Mesenchymal stem cell (in vitro differentiated cells and primary cell): ENCODE measurements around the gene BANF1.

ENCODE experiments used
- DNase-seq: peaks from one replicate; pipeline ENCODE4 v3.0.0-alpha.2; 2013
- H2AFZ ChIP-seq: one replicate; pipeline ENCODE4 v1.6.1; 2013; ENCODE audit warnings: low read depth, mild to moderate bottlenecking, control low read depth, inconsistent platforms, low read length, moderate library complexity
- H2AK5ac ChIP-seq: 2 replicates; pipeline ENCODE4 v1.6.1; 2013; ENCODE audit warnings: low read length, moderate library complexity, mild to moderate bottlenecking, inconsistent platforms; ENCODE audit not compliant: severe bottlenecking
- H2BK120ac ChIP-seq: one replicate; pipeline ENCODE4 v1.6.1; 2013; ENCODE audit warnings: low read depth, mild to moderate bottlenecking, inconsistent platforms, low read length, moderate library complexity
- H2BK12ac ChIP-seq, 2 experiments: one replicate each; pipeline ENCODE4 v1.6.1; 2013; ENCODE audit warnings: inconsistent platforms in 2 of 2, low read length in 2 of 2, mild to moderate bottlenecking in 2 of 2, moderate library complexity in 2 of 2, control low read depth in 1 of 2
- H2BK15ac ChIP-seq: one replicate; pipeline ENCODE4 v1.6.1; 2013; ENCODE audit warnings: mild to moderate bottlenecking, low read depth, inconsistent platforms; ENCODE audit not compliant: poor library complexity, severe bottlenecking
- H2BK5ac ChIP-seq: 2 replicates; pipeline ENCODE4 v1.6.1; 2013; ENCODE audit warnings: low read depth, mild to moderate bottlenecking, low read length, control low read depth, inconsistent platforms; ENCODE audit not compliant: poor library complexity, severe bottlenecking
- H3K14ac ChIP-seq, 2 experiments: one replicate each; pipeline ENCODE4 v1.6.1; 2013; ENCODE audit warnings: inconsistent platforms in 2 of 2, low read length in 2 of 2, control low read depth in 1 of 2, mild to moderate bottlenecking in 1 of 2, moderate library complexity in 1 of 2
- H3K18ac ChIP-seq, 2 experiments: one replicate each; pipeline ENCODE4 v1.6.1; 2013; ENCODE audit warnings: inconsistent platforms in 2 of 2, low read length in 2 of 2, control low read depth in 1 of 2, low read depth in 1 of 2, mild to moderate bottlenecking in 1 of 2
- H3K23ac ChIP-seq, 2 experiments: one replicate each; pipeline ENCODE4 v1.6.1; 2013; ENCODE audit warnings: inconsistent platforms in 2 of 2, low read length in 2 of 2, mild to moderate bottlenecking in 2 of 2, moderate library complexity in 2 of 2, control low read depth in 1 of 2
- H3K27ac ChIP-seq: 2 replicates; pipeline ENCODE4 v1.5.1; 2013; ENCODE audit warnings: mild to moderate bottlenecking, moderate library complexity, low read length, control low read depth, inconsistent platforms; ENCODE audit not compliant: poor library complexity, severe bottlenecking
- H3K27me3 ChIP-seq, 2 experiments: 2 replicates each; pipeline versions ENCODE4 v1.6.1 to v1.7.0; 2013; ENCODE audit warnings: low read length in 2 of 2, mild to moderate bottlenecking in 2 of 2, moderate library complexity in 2 of 2, control low read depth in 1 of 2, inconsistent platforms in 1 of 2; ENCODE audit not compliant: control insufficient read depth in 1 of 2, insufficient read depth in 1 of 2
- H3K36me3 ChIP-seq, 2 experiments: 2 replicates each; pipeline versions ENCODE4 v1.6.1 to v1.7.0; 2013; ENCODE audit warnings: low read length in 2 of 2, control low read depth in 1 of 2, inconsistent platforms in 1 of 2, low read depth in 1 of 2, mild to moderate bottlenecking in 1 of 2; ENCODE audit not compliant: insufficient read depth in 2 of 2, control insufficient read depth in 1 of 2
- H3K4ac ChIP-seq, 2 experiments: one replicate each; pipeline ENCODE4 v1.6.1; 2013; ENCODE audit warnings: inconsistent platforms in 2 of 2, low read length in 2 of 2, mild to moderate bottlenecking in 2 of 2, moderate library complexity in 2 of 2, control low read depth in 1 of 2, low read depth in 1 of 2
- H3K4me1 ChIP-seq: 2 replicates; pipeline ENCODE4 v1.6.1; 2013; ENCODE audit warnings: low read depth, low read length, control low read depth; ENCODE audit not compliant: control insufficient read depth, insufficient read depth
- H3K4me2 ChIP-seq: 2 replicates; pipeline ENCODE4 v1.6.1; 2013; ENCODE audit warnings: low read length, mild to moderate bottlenecking, inconsistent platforms; ENCODE audit not compliant: poor library complexity, severe bottlenecking
- H3K4me3 ChIP-seq, 2 experiments: 2 replicates each; pipeline versions ENCODE4 v1.5.1 to v1.7.0; 2013; ENCODE audit warnings: low read length in 2 of 2, mild to moderate bottlenecking in 2 of 2, control low read depth in 1 of 2, low read depth in 1 of 2; ENCODE audit not compliant: insufficient read depth in 1 of 2
- H3K79me1 ChIP-seq: replicated peaks from 2 replicates; pipeline ENCODE4 v1.6.1; 2013; ENCODE audit warnings: mild to moderate bottlenecking, control low read depth, low read length, inconsistent platforms; ENCODE audit not compliant: poor library complexity, severe bottlenecking
- H3K9ac ChIP-seq: 2 replicates; pipeline ENCODE4 v1.7.0; 2013; ENCODE audit warnings: mild to moderate bottlenecking, low read length, moderate library complexity
- H3K9me3 ChIP-seq: 2 replicates; pipeline ENCODE4 v1.7.0; 2013; ENCODE audit warnings: mild to moderate bottlenecking, low read length; ENCODE audit not compliant: control insufficient read depth
- H4K8ac ChIP-seq: one replicate; pipeline ENCODE4 v1.6.1; 2013; ENCODE audit warnings: inconsistent platforms, mild to moderate bottlenecking, low read length, moderate library complexity
- H4K91ac ChIP-seq: one replicate; pipeline ENCODE4 v1.6.1; 2013; ENCODE audit warnings: mild to moderate bottlenecking, low read length, inconsistent platforms
- WGBS: methylation state at CpG from one replicate; pipeline ENCODE4 v1.1.7; 2013; ENCODE audit warnings: mixed read lengths; 5-methylcytosine and 5-hydroxymethylcytosine counted together

Gene BANF1

DNA sequence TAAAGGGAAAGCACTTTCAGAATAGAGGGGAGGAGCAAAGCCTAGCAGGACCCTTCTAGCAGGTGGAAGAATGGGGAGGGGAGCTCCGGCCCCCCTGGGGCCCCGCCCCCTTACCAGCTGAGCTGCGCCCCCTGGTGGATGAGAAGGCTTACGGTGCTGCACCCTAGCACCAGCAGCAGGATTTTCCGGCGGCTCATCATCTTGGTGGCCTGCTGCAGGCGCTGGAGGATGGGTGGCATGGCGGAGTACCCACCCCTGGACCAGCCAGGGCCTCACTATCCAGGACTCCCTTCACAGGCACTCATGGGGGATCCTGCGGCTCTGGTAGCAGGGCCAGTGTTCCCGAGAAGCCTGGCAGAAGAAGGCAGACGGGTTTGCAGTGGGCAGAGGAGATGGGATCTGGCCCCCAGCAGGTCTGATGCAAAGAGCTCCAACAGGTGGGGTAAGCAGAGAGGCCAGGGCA, 42.9 kb downstream of the BANF1 start:
- H3K9me3 ChIP-seq = no peaks in the 10 kb centered on the region
- H4K8ac ChIP-seq = no peak overlapping the region
- H3K36me3 ChIP-seq = peaks cover 0 to 20% of the 10 kb centered on the region in 2 experiments
- H4K91ac ChIP-seq = no peak overlapping the region
- H3K4ac ChIP-seq = no peak overlapping the region
- no peak overlapping the region for H3K27ac ChIP-seq
- H2BK120ac ChIP-seq = no peak overlapping the region
- H2AK5ac ChIP-seq = no peak overlapping the region
- H2BK12ac ChIP-seq = no peak overlapping the region
- 21% methylated on average over 11 of the region's 11 CpGs for WGBS
- H3K14ac ChIP-seq = no peak overlapping the region
- peaks cover 1% of the 10 kb centered on the region for H3K79me1 ChIP-seq
- H3K27me3 ChIP-seq = peaks cover 9 to 60% of the 10 kb centered on the region in 2 experiments
- no peak overlapping the region for H2BK5ac ChIP-seq
- H3K9ac ChIP-seq = no peak overlapping the region
- peak overlapping the region; percentile 51 for H2AFZ ChIP-seq
- no peak overlapping the region for H3K4me2 ChIP-seq
- no peak overlapping the region for H3K18ac ChIP-seq
- no peak overlapping the region for H3K4me3 ChIP-seq
- H3K4me1 ChIP-seq = peaks cover 29% of the 10 kb centered on the region
- peak overlapping the region in 1 of 2 experiments; percentile 41 for H3K23ac ChIP-seq
- H2BK15ac ChIP-seq = no peak overlapping the region
- peak; percentile 80 for DNase-seq

DNA sequence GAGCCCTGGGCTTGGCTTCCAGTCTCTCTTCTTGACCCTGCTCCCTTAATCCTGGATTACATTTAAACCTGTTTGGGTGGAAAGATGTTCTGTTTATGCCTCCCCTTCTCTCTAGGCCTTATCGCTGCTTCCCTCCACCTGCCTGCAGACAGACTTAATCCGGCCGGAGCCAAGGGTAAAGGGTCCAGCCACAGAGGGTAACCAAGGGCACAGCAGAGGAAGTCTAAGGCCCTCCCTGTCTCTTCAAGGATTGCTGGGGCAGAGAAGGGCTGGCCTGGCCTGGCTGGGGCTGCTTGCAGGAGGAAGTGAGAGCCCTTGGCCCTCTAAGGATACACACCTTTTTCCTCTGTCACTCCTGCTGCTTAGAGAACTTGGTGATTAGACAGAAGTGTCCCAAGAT, 44.6 kb downstream of the BANF1 start:
- no peaks in the 10 kb centered on the region for H3K9me3 ChIP-seq
- H3K14ac ChIP-seq = no peak overlapping the region
- H3K4me1 ChIP-seq = peaks cover 39% of the 10 kb centered on the region
- H3K36me3 ChIP-seq = peaks cover 0 to 20% of the 10 kb centered on the region in 2 experiments
- no peak overlapping the region for H4K8ac ChIP-seq
- no peak for DNase-seq
- H2BK15ac ChIP-seq = no peak overlapping the region
- H3K4me2 ChIP-seq = no peak overlapping the region
- WGBS = 94% methylated on average over 3 of the region's 3 CpGs
- H3K4me3 ChIP-seq = no peak overlapping the region
- no peak overlapping the region for H3K23ac ChIP-seq
- H3K4ac ChIP-seq = no peak overlapping the region
- no peak overlapping the region for H2BK12ac ChIP-seq
- no peak overlapping the region for H2BK120ac ChIP-seq
- H3K79me1 ChIP-seq = peaks cover 1% of the 10 kb centered on the region
- H2BK5ac ChIP-seq = no peak overlapping the region
- no peak overlapping the region for H2AK5ac ChIP-seq
- H4K91ac ChIP-seq = no peak overlapping the region
- peaks cover 9 to 47% of the 10 kb centered on the region in 2 experiments for H3K27me3 ChIP-seq
- H3K18ac ChIP-seq = no peak overlapping the region
- no peak overlapping the region for H3K9ac ChIP-seq
- no peak overlapping the region for H3K27ac ChIP-seq
- H2AFZ ChIP-seq = no peak overlapping the region

DNA sequence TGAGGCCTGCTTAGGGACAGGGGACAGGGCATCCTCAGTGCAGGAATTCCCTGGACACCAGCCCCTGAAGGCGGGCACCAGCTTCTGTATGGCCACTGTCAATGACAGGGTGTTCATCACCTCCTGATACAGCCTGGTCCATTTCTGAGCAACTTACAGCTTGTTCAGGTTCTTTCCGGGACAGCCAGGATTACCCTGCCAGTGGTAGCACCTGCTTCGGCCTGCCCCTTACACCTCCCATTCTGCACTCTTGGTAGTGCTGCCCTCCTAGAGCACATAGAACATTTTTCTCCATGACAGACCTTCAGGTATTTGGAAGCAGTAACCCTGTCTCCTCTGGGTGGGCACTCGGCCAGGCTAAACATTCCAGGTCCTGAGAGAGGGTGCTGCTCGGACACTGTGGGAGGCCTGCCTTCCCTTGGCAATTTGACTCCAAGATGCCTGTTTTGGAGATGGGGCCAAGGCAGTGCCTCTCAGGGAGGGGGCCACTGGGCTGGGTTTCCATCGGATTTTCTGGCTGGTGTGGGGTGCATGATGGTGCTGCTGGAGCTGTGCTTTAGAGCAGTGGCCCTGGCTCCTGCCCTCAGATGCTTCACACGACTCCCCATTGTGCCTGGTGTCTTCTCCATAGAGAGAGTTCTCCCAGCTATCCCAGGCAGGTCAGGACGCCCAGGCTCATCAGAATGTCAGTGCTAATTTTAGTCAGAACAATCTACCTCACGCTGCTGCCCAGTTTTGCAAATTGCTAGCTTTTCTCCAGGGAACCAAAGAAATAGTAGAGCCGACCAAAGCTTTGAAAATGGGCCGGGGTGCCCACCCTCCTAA, 45.5 kb downstream of the BANF1 start:
- Histone ChIP-seq H3K9me3 (no peaks in the 10 kb centered on the region), H3K4me1 (peaks cover 39% of the 10 kb centered on the region), H4K8ac (no peak overlapping the region), H2BK5ac (no peak overlapping the region), H3K27ac (peak overlapping the region; percentile 40), H3K79me1 (peaks cover 1% of the 10 kb centered on the region), H2BK15ac (no peak overlapping the region), H3K9ac (no peak overlapping the region), H3K14ac (no peak overlapping the region), H2AK5ac (peak overlapping the region; percentile 46), H2BK120ac (no peak overlapping the region), H3K4me3 (no peak overlapping the region), H3K18ac (no peak overlapping the region), H4K91ac (no peak overlapping the region), H3K4ac (peak overlapping the region in 1 of 2 experiments; percentile 13), H3K23ac (no peak overlapping the region), H2BK12ac (no peak overlapping the region), H2AFZ (no peak overlapping the region), H3K36me3 (peaks cover 0 to 12% of the 10 kb centered on the region in 2 experiments), H3K27me3 (peaks cover 9 to 47% of the 10 kb centered on the region in 2 experiments), H3K4me2 (peak overlapping the region; percentile 23)
- WGBS = 90% methylated on average over 11 of the region's 11 CpGs
- DNase-seq = no peak

DNA sequence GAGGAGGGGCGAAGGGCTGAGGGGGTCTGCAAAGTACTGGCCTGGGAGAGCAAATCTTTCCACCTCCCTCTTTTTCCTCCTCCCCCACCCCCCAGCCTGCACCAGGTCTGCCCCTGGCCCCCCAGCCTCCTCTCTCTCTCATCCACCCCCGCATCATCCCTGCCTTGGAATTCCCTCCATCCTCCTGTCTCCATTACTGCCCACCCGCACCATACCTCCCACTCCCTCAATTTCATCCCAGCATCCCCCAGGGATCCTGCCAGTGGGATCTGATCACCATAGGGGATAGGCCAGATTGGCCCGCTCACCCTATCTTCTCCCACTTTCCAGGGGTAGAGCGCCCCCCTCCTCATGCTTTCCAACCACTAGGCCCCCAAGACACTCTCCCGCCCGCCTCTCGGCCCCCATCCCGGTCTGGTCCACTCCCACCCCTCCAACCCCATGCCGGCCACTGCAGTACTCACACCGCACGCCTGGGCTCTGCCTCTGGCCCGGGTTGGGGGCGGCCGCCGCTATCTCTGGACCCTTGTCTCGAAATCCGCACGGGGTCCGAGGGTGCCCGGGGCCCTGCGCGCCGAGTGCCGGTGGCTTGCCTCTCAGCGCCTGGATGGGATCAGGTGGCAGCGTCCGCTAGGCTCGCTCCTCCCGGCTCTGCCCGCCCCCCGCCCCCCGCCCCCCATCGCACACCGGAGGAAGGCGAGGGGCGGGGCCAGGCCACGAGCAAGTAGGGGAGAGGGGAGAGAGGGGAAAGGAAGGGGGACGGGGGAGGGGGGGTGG, 46.4 kb downstream of the BANF1 start, which contains the start of gene GAL3ST3:
Gene GAL3ST3, minus strand, starts transcription at position 615 of the 777 bp plus-strand sequence. CDS start 3,746 bp downstream, outside the sequence.
- no peak for DNase-seq
- Histone ChIP-seq H3K9ac (no peak within 1 kb of the TSS), H2BK5ac (no peak within 1 kb of the TSS), H3K4ac (no peak within 1 kb of the TSS), H2AK5ac (peak within 1 kb of the TSS; percentile 70), H3K9me3 (no peaks in the 10 kb centered on the region), H3K4me1 (peaks cover 44% of the 10 kb centered on the region), H3K4me2 (peak within 1 kb of the TSS; percentile 72), H3K14ac (no peak within 1 kb of the TSS), H3K4me3 (peak within 1 kb of the TSS in 1 of 2 experiments; percentile 49), H3K23ac (no peak within 1 kb of the TSS), H2BK12ac (no peak within 1 kb of the TSS), H3K27ac (peak within 1 kb of the TSS; percentile 40), H2BK120ac (no peak within 1 kb of the TSS), H2BK15ac (no peak within 1 kb of the TSS), H2AFZ (no peak within 1 kb of the TSS), H3K79me1 (peaks cover 1% of the 10 kb centered on the region), H3K36me3 (peaks cover 0 to 3% of the 10 kb centered on the region in 2 experiments), H4K91ac (peak within 1 kb of the TSS; percentile 39), H3K27me3 (peaks cover 9 to 47% of the 10 kb centered on the region in 2 experiments), H4K8ac (peak within 1 kb of the TSS; percentile 27), H3K18ac (no peak within 1 kb of the TSS)
- WGBS = 14% methylated on average over 19 of the region's 39 CpGs
